BLaER1 treated with 17β-estradiol and CSF1 and Interleukin-3, amounts not matched to agents 10 nM and 100 nM (cell line): ENCODE results near the gene NRSN2.
A peak's percentile ranks its signal among the peaks of the same experiment; 100 is the strongest.

Experiments
- H3K27ac ChIP-seq, 11 experiments: shearing (Covaris generic); formaldehyde crosslinking; 2 replicates each; pipeline ENCODE4 v1.8.1; 2022
- H3K27me3 ChIP-seq, 11 experiments: shearing (Covaris generic); formaldehyde crosslinking; 2 replicates each; pipeline ENCODE4 v1.8.1; 2022
- H3K36me3 ChIP-seq, 11 experiments: shearing (Covaris generic); formaldehyde crosslinking; 2 replicates each; pipeline ENCODE4 v1.8.1; 2022
- H3K4me1 ChIP-seq, 10 experiments: shearing (Covaris generic); formaldehyde crosslinking; 2 replicates each; pipeline ENCODE4 v1.8.1; 2022
- H3K4me2 ChIP-seq, 11 experiments: shearing (Covaris generic); formaldehyde crosslinking; 2 replicates each; pipeline ENCODE4 v1.8.1; 2022
- H3K4me3 ChIP-seq, 10 experiments: shearing (Covaris generic); formaldehyde crosslinking; 2 replicates each; pipeline ENCODE4 v1.8.1; 2022
- H3K9ac ChIP-seq, 11 experiments: shearing (Covaris generic); formaldehyde crosslinking; 2 replicates each; pipeline ENCODE4 v1.8.1; 2022
- H3K9me3 ChIP-seq, 11 experiments: shearing (Covaris generic); formaldehyde crosslinking; replicated peaks in 1 of 11; 2 replicates each; pipeline ENCODE4 v1.8.1; 2022
- H4K20me1 ChIP-seq, 11 experiments: shearing (Covaris generic); formaldehyde crosslinking; 2 replicates each; pipeline ENCODE4 v1.8.1; 2022
- Cebpa-rat ChIP-seq, 11 experiments: shearing (Covaris generic); IDR thresholded peaks; 2 replicates each; pipeline ENCODE4 v1.8.1; 2022

Gene NRSN2

GRCh38 chr20:399182-399707 lies 52.3 kb downstream of the NRSN2 start:
- no peak overlapping the region for H3K9ac ChIP-seq
- H3K9me3 ChIP-seq: peaks cover 0 to 6% (median 5%) of the 10 kb centered on the region in 11 experiments; a peak in 7 of 22 replicates
- no peaks in the 10 kb centered on the region for H3K27me3 ChIP-seq
- H3K4me2 ChIP-seq: no peak overlapping the region
- H3K36me3 ChIP-seq: peaks cover 43 to 50% (median 46%) of the 10 kb centered on the region in 11 experiments
- no peak overlapping the region for H3K27ac ChIP-seq
- no peak for TF ChIP-seq Cebpa-rat (IDR thresholded peaks at IDR 0.05)
- peaks cover 13 to 55% (median 36%) of the 10 kb centered on the region in 11 experiments; a peak in 21 of 22 replicates for H4K20me1 ChIP-seq
- H3K4me3 ChIP-seq: no peak overlapping the region
- H3K4me1 ChIP-seq: peaks cover 0 to 14% (median 11%) of the 10 kb centered on the region in 10 experiments; a peak in 18 of 20 replicates

DNA sequence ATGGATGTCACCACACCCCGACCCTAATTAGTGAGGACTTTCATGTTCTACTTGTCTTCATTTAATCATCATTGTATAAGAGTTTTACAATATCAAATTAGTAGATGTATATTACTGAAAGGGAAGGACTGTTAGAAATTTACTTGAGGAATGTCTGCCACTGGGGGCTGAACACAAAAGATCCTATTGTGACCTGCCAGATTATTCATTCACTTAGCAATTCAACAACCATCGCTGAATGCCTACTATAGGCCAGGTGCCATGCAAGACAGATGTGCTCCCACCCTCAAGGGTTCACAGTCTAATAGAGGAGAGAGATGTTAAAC lies 53.2 kb downstream of the NRSN2 start:
- Histone ChIP-seq H3K4me3 (no peak overlapping the region), H4K20me1 (peaks cover 13 to 47% (median 29%) of the 10 kb centered on the region in 11 experiments; a peak in 21 of 22 replicates), H3K4me2 (no peak overlapping the region), H3K9ac (no peak overlapping the region), H3K4me1 (peaks cover 0 to 14% (median 11%) of the 10 kb centered on the region in 10 experiments; a peak in 18 of 20 replicates), H3K27me3 (no peaks in the 10 kb centered on the region), H3K27ac (no peak overlapping the region), H3K9me3 (peaks cover 0 to 6% (median 5%) of the 10 kb centered on the region in 11 experiments; a peak in 7 of 22 replicates), H3K36me3 (peaks cover 35 to 42% (median 37%) of the 10 kb centered on the region in 11 experiments)
- no peak for TF ChIP-seq Cebpa-rat (IDR thresholded peaks at IDR 0.05)

GRCh38 chr20:400454-401275 lies 53.8 kb downstream of the NRSN2 start:
- H3K9me3 ChIP-seq: peaks cover 0 to 6% (median 5%) of the 10 kb centered on the region in 11 experiments; a peak in 7 of 22 replicates
- H3K4me2 ChIP-seq: no peak overlapping the region
- peaks cover 0 to 14% (median 11%) of the 10 kb centered on the region in 10 experiments; a peak in 18 of 20 replicates for H3K4me1 ChIP-seq
- peaks cover 13 to 41% (median 23%) of the 10 kb centered on the region in 11 experiments; a peak in 21 of 22 replicates for H4K20me1 ChIP-seq
- no peak for TF ChIP-seq Cebpa-rat (IDR thresholded peaks at IDR 0.05)
- H3K27ac ChIP-seq: no peak overlapping the region
- peaks cover 29 to 36% (median 32%) of the 10 kb centered on the region in 11 experiments for H3K36me3 ChIP-seq
- no peak overlapping the region for H3K9ac ChIP-seq
- no peaks in the 10 kb centered on the region for H3K27me3 ChIP-seq
- H3K4me3 ChIP-seq: no peak overlapping the region

DNA sequence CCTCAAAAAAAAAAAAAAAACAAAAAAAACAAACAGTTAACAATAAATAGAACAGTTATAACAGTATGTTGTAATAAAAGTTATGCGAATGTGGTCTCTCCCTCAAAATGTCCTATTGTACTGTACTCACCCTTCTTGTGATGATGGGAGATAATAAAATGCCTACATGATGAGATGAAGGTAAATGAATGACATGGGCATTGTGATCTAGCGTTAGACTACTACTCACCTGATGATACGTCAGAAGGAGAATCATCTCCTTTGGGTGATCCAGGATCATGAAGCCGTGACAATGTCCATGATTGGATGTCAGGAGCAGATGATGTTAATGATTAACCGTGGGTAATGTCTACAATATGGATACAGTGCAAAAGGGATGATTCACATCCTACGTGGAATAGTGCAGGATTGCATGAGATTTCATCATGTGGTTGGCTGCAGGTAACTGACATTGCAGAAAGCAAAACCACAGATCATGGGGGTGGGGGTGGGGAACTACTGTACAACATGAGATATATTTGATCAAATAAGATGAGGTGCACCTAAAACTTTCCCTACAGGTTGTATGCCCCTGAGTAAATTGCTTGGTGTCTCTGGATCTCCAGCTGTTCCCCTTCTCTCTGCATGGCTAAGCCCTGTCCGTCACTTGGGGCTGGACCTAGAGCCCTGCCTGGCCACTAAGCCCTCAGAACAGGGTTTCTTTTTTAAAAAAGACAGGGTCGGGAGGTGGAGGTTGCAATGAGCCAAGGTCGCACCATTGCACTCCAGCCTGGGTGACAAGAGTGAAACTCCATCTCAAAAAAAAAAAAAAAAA lies 55.0 kb downstream of the NRSN2 start:
- H3K4me2 ChIP-seq: peak overlapping the region; percentile 4 to 61 (median 35); a peak in 19 of 22 replicates

GRCh38 chr20:402496-402885 lies 55.6 kb downstream of the NRSN2 start:
- H3K27me3 ChIP-seq: no peaks in the 10 kb centered on the region
- H3K4me3 ChIP-seq: no peak overlapping the region
- H3K4me2 ChIP-seq: peak overlapping the region in 9 of 11 experiments; percentile 18 to 61 (median 39); a peak in 11 of 22 replicates
- peaks cover 11 to 18% (median 13%) of the 10 kb centered on the region in 11 experiments for H3K36me3 ChIP-seq
- H4K20me1 ChIP-seq: peaks cover 0 to 24% (median 5%) of the 10 kb centered on the region in 11 experiments; a peak in 12 of 22 replicates
- no peak for TF ChIP-seq Cebpa-rat (IDR thresholded peaks at IDR 0.05)
- no peak overlapping the region for H3K9ac ChIP-seq
- peaks cover 12 to 25% (median 21%) of the 10 kb centered on the region in 10 experiments for H3K4me1 ChIP-seq
- H3K9me3 ChIP-seq: peaks cover 0 to 6% (median 5%) of the 10 kb centered on the region in 11 experiments; a peak in 7 of 22 replicates
- H3K27ac ChIP-seq: no peak overlapping the region

More for the DNA sequence above, 55.0 kb downstream of the NRSN2 start:
- Histone ChIP-seq H3K4me1 (peaks cover 7 to 19% (median 15%) of the 10 kb centered on the region in 10 experiments), H3K27me3 (no peaks in the 10 kb centered on the region), H3K27ac (no peak overlapping the region), H3K9ac (no peak overlapping the region), H4K20me1 (peaks cover 3 to 29% (median 11%) of the 10 kb centered on the region in 11 experiments; a peak in 19 of 22 replicates), H3K36me3 (peaks cover 17 to 24% (median 19%) of the 10 kb centered on the region in 11 experiments), H3K4me3 (no peak overlapping the region), H3K9me3 (peaks cover 0 to 6% (median 5%) of the 10 kb centered on the region in 11 experiments; a peak in 7 of 22 replicates)
- TF ChIP-seq Cebpa-rat (IDR thresholded peaks at IDR 0.05): no peak

DNA sequence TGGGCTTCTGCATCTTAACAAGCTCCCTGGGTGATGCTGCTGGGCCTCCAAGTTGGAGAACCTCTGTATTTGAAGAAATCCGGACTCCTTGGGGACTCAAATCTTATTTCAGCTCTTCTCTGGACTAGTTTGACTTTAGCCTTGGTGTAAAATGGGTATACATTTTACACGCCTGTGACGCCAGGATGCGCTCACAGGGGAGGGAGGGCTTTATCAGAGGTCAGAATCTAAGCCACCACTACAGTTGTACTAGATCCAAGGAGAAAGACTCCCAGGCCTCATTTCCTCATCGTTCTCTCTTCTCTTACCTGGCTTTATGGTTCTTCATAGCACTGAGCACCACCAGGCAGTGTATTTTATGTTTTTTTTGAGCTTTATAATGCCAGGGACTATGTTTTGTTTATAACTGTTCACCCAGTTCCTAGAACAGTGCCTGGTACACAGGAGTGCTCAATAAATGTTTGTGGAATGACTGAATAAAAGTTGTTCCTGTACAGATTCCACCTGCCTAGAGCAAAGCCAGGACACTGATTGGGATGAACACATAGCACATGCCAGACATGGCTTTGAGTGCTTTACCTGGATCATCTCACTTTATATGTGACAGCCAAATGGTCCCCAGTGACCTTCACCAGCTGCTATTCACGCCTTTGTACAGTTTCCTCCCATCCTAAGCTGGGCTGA lies 56.1 kb downstream of the NRSN2 start:
- Histone ChIP-seq H3K9me3 (peaks cover 0 to 6% (median 5%) of the 10 kb centered on the region in 11 experiments; a peak in 7 of 22 replicates), H3K27me3 (no peaks in the 10 kb centered on the region), H3K4me2 (peak overlapping the region in 4 of 11 experiments; percentile 29 to 61 (median 39); a peak in 3 of 22 replicates), H3K4me1 (peaks cover 12 to 27% (median 22%) of the 10 kb centered on the region in 10 experiments), H4K20me1 (peaks cover 0 to 20% (median 0%) of the 10 kb centered on the region in 11 experiments; a peak in 8 of 22 replicates), H3K4me3 (no peak overlapping the region), H3K36me3 (peaks cover 5 to 13% (median 8%) of the 10 kb centered on the region in 11 experiments; a peak in 20 of 22 replicates), H3K27ac (no peak overlapping the region), H3K9ac (no peak overlapping the region)
- no peak for TF ChIP-seq Cebpa-rat (IDR thresholded peaks at IDR 0.05)

GRCh38 chr20:403582-403957 lies 56.7 kb downstream of the NRSN2 start:
- Histone ChIP-seq H4K20me1 (peaks cover 0 to 15% (median 0%) of the 10 kb centered on the region in 11 experiments; a peak in 6 of 22 replicates), H3K27me3 (no peaks in the 10 kb centered on the region), H3K4me2 (no peak overlapping the region), H3K4me3 (no peak overlapping the region), H3K4me1 (peaks cover 12 to 27% (median 22%) of the 10 kb centered on the region in 10 experiments), H3K9ac (no peak overlapping the region), H3K27ac (no peak overlapping the region), H3K9me3 (peaks cover 0 to 6% (median 5%) of the 10 kb centered on the region in 11 experiments; a peak in 7 of 22 replicates), H3K36me3 (peaks cover under 1 to 7% (median 3%) of the 10 kb centered on the region in 11 experiments; a peak in 13 of 22 replicates)
- no peak for TF ChIP-seq Cebpa-rat (IDR thresholded peaks at IDR 0.05)

DNA sequence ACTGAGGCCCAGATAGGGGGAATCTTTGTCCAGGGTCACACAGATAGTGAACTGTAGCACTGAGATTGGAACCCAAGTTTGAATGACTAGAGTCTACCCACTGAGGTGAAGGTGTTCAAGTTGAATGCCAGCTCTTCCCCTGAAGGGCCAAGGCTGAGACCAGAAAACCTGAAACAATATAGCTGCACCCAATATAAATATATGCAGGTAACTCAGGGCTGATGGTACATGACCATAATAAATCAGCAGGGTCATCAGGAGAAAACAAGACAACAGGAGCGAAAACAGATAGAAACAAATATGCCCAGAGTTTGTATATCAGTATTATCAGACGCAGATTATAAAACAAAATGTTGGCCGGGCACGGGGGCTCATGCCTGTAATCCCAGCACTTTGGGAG lies 57.2 kb downstream of the NRSN2 start:
- no peak overlapping the region for H3K4me3 ChIP-seq
- H4K20me1 ChIP-seq: peaks cover 0 to 15% (median 1%) of the 10 kb centered on the region in 11 experiments; a peak in 9 of 22 replicates
- no peak overlapping the region for H3K9ac ChIP-seq
- TF ChIP-seq Cebpa-rat (IDR thresholded peaks at IDR 0.05): no peak
- H3K4me1 ChIP-seq: peaks cover 14 to 30% (median 25%) of the 10 kb centered on the region in 10 experiments
- H3K36me3 ChIP-seq: peaks cover 0 to 2% (median 0%) of the 10 kb centered on the region in 11 experiments; a peak in 2 of 22 replicates
- H3K27me3 ChIP-seq: no peaks in the 10 kb centered on the region
- H3K27ac ChIP-seq: no peak overlapping the region
- H3K4me2 ChIP-seq: no peak overlapping the region
- peaks cover 0 to 6% (median 5%) of the 10 kb centered on the region in 11 experiments; a peak in 7 of 22 replicates for H3K9me3 ChIP-seq
